Osteocyte (in vitro differentiated cells): ENCODE measurements around the gene KCTD4. TPM values are rescaled to one million over a fixed set of nuclear protein-coding genes. Genes with fewer than 3 reads are reported as not detected.

Source experiments
- DNase-seq: peaks from one replicate; pipeline ENCODE4 v3.0.0; 2021; ENCODE audit warnings: mixed read lengths; ENCODE audit not compliant: unreplicated experiment; ENCODE audit errors: extremely low spot score
- H3K27ac Mint-ChIP-seq: one replicate; pipeline ENCODE4 v1.8.0; 2021; ENCODE audit warnings: mild to moderate bottlenecking, mixed read lengths; ENCODE audit not compliant: unreplicated experiment
- H3K27me3 Mint-ChIP-seq: one replicate; pipeline ENCODE4 v1.8.0; 2021; ENCODE audit warnings: mixed read lengths; ENCODE audit not compliant: unreplicated experiment
- H3K36me3 Mint-ChIP-seq: one replicate; pipeline ENCODE4 v1.8.0; 2021; ENCODE audit warnings: mixed read lengths; ENCODE audit not compliant: unreplicated experiment
- H3K4me1 Mint-ChIP-seq: one replicate; pipeline ENCODE4 v1.8.0; 2021; ENCODE audit warnings: mixed read lengths; ENCODE audit not compliant: unreplicated experiment
- H3K4me3 Mint-ChIP-seq: one replicate; pipeline ENCODE4 v1.8.0; 2021; ENCODE audit warnings: mild to moderate bottlenecking, moderate library complexity, mixed read lengths; ENCODE audit not compliant: unreplicated experiment
- H3K9me3 Mint-ChIP-seq: one replicate; pipeline ENCODE4 v1.8.0; 2021; ENCODE audit warnings: mixed read lengths; ENCODE audit not compliant: unreplicated experiment
- CTCF ChIP-seq: fragments of 200-600 bp; sonication (generic); IDR thresholded peaks from 2 replicates; pipeline ENCODE4 v1.5.0; 2021; ENCODE audit warnings: antibody characterized with exemption, mild to moderate bottlenecking, moderate library complexity
- total RNA-seq: library from RNA; stranded (reverse); gene quantifications from 2 replicates; pipeline ENCODE4 v1.2.1, GENCODE V29; 2021

The KCTD4 gene
- total RNA-seq, 1 donor from 2014 or later: not detected

- no peak overlapping the region for H3K27ac Mint-ChIP-seq
- H3K9me3 Mint-ChIP-seq: no peaks in the 10 kb centered on the region
- no peaks in the 10 kb centered on the region for H3K27me3 Mint-ChIP-seq
- DNase-seq: no peak
- no peak for TF ChIP-seq CTCF
- H3K4me3 Mint-ChIP-seq: no peak overlapping the region
- peaks cover 9% of the 10 kb centered on the region for H3K36me3 Mint-ChIP-seq
- no peaks in the 10 kb centered on the region for H3K4me1 Mint-ChIP-seq
These were observed 50.9 kb downstream of the KCTD4 start for GRCh38 chr13:45149964-45150363.

- H3K36me3 Mint-ChIP-seq: peaks cover 4% of the 10 kb centered on the region
- H3K27me3 Mint-ChIP-seq: no peaks in the 10 kb centered on the region
- no peaks in the 10 kb centered on the region for H3K9me3 Mint-ChIP-seq
- H3K4me3 Mint-ChIP-seq: no peak overlapping the region
- TF ChIP-seq CTCF: no peak
- DNase-seq: no peak
- peaks cover 14% of the 10 kb centered on the region for H3K4me1 Mint-ChIP-seq
- H3K27ac Mint-ChIP-seq: no peak overlapping the region
These were observed 57.5 kb downstream of the KCTD4 start for GRCh38 chr13:45143346-45143751.

Other genes starting within 250 kb of the KCTD4 start
- gene NUFIP1, start 211.6 kb downstream of the KCTD4 start, total RNA-seq: 6.9 and 7.8 TPM in 2 replicates
- gene GPALPP1, start 211.5 kb downstream of the KCTD4 start, total RNA-seq: 31.2 TPM in 2 replicates
- gene GTF2F2, start 80.5 kb downstream of the KCTD4 start, total RNA-seq: 14.1 and 15.6 TPM in 2 replicates
- gene TPT1, start 140.1 kb upstream of the KCTD4 start, total RNA-seq: 3,315 and 3,393 TPM in 2 replicates
- gene SLC25A30, start 217.3 kb upstream of the KCTD4 start, total RNA-seq: 8.9 and 12.0 TPM in 2 replicates